ENCODE results near the gene TEX29.

TEX29 gene

DNA sequence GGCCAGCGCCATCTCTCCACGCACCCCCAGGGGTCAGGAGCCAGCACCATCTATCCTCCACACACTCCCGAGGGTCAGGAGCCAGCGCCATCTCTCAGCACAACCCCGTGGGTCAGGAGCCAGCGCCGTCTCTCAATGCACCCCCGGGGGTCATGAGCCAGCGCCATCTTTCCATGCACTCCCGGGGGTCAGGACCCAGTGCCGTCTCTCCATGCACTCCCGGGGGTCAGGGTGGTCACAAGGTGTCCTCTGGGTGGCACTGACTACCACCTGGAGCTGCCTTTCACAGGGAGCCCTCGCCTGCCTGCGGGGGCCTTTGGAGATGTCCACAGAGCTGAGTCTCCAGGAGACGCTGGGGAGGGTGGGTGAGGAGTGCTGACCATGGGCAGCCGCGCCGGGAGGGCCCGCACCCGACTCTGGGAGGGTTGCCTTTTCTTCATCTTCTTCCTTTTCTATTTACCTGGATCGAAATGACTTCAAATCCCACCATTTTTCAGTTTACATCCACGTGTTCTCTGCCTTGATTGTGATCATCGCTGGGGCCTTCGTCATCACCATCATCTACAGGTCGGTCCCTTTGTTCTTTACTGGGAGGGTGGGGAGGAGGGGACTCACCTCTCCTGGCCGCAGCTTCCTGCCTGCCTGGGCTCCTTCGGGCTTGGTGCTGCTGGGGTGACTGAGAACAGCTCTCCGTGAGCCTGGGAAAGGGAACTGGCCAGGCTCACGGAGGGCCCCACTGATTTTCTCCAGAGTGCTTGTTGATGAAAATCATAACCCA, 19.1 kb downstream of the TEX29 start:
- DNase-seq (ENCODE audit: low read depth in 4 of 4, low spot score in 1 of 4) = no peak

DNA sequence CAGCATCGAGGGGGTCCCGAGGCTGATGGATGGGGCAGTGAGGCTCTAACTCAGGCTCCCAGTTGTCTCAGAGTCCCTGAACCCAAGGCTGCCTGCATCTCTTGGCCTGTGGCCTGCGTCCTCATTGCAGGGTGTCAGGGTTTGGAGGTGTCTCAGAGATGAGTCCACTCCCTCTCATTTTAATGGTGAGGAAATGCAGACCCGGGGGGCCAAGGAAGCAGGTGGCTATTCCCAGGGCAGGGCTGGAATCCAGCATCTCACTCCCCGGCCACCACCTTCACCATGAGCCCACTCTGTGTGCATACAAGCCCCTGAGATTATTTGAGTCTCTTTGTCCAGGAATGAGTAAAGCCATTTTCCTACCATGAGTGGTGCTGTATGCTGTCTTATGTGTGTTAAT, 21.4 kb downstream of the TEX29 start:
- DNase-seq (ENCODE audit: low read depth in 4 of 4, low spot score in 1 of 4) = no peak

DNA sequence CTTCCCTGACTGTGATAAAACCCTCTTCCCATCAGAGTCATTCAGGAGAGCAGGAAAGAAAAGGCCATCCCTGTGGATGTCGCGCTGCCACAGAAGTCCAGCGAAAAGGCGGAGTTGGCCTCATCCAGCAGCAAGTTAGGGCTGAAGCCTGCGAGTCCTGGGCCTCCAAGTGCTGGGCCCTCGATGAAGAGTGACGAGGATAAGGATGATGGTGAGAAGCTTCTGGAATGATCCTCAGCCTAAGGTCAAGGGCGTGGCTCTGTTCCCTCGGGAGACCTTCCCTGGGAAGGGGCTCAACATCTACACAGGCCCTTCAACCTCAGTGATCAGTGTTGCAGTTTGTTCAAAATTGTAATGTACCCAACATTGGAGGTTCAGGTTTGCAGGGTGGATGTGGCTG, 22.3 kb downstream of the TEX29 start:
- no peak for DNase-seq (ENCODE audit: low read depth in 4 of 4, low spot score in 1 of 4)

DNA sequence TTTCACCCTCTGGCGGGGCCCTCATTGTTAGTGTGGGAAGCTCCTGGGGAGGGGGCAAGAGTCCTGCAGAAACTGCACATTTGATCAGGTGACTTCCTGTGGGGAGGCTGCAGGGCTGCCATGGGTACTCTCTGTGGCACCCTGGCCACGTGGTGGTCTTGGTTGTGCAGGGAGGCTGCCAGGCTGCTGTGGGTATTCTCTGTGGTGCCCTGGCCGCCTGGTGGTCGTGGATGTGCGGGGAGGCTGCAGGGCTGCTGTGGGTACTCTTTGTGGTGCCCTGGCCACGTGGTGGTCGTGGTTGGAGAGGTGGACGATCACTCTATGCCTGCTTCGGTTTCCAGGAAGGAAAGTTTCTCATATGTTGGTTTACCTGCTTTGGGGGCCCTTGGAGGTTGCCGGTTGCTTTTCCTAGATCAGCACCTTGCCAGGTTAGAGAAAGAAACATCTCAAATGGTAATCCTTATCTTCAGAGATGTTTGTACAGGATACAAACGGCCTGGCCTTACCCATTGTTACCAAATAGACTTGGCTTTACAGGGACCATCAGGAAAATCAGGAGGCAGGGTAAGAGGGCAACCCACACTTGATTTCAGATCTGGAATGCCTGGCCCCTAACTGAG, 22.9 kb downstream of the TEX29 start:
- DNase-seq (ENCODE audit: low read depth in 4 of 4, low spot score in 1 of 4) = no peak

DNA sequence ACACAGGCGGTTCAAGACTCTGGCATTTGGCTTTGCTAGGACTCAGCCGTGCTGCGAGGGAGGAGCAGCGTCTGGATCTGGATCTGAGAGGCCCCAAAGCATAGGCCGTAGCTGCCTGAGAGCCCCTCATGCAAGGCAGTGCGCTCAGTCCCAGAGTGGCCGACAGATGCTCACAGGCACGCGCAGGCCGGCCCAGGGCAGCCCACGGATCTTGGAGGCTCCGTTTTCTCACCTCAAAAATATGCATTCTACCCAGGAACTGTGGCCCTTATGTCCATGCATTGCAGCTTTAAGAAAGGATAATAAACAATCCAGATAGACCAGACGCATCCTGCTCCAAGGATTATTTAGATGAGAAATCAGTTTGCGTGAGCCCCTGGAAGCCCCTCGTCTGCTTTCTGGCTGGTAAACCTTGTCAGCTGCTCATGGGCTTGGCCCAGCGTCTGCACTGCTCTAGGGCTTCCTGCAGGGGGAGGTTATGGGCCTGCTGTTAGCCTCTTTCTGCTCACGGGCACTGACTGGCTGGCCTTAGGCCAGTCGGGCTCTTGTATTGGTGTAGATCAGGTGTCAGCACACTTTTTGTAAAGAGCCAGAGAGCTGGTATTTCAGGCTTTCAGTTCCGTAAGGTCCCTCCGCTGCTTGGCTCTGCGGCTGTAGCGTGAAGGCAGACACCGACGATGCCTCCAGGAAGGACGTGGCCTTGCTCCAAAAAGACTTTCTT, 24.2 kb downstream of the TEX29 start:
- DNase-seq (ENCODE audit: low read depth in 4 of 4, low spot score in 1 of 4) = no peak

DNA sequence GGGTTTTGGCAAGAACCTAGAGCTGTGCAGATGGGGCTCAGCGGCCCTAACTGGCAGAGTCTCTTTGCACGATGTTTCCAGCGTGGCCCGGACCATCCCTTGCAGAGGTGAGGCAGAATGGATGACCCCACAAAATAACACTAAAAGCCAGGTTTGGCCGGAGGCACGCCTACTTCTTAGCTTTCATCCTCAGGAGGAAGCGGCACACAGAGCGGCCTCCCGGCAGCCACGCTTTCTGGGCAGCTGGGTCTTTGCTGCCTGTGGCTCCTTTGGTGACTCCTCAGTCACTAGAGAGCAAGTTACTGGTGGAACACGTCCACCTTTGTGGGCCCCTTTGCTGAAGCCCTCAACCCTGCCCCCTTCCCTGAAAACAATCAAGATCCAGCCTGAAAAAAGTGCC, 25.2 kb downstream of the TEX29 start:
- DNase-seq (ENCODE audit: low read depth in 4 of 4, low spot score in 1 of 4) = no peak

DNA sequence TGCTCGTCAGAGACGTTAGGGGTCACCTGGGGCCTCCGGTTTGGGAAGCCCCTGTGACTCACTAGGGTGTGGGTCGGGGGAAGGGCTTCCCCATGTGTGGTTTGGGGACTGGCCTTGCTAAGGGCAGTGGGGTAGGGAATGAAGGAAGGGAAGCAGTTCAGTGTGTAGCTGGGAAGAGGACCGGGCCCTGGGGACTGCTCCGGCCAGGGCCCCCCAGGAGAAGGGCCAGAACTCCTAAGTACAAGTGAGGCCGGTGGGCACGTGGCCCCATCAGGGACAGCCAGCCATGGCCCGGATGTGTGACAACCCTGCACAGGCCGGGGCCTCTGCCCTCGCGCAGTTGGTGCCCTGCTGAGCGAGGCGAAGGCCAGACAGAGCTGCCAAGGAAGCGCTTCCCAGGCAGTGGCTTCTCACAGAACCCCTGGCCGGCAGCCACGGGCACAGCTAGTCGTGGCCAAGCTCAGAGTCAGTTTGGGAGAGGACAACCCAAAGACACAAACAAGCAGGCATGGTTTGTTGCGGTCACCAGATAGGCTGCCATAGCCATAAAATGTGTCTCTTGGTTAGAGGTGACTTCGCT, 25.7 kb downstream of the TEX29 start:
- DNase-seq (ENCODE audit: low read depth in 4 of 4, low spot score in 1 of 4) = no peak

DNA sequence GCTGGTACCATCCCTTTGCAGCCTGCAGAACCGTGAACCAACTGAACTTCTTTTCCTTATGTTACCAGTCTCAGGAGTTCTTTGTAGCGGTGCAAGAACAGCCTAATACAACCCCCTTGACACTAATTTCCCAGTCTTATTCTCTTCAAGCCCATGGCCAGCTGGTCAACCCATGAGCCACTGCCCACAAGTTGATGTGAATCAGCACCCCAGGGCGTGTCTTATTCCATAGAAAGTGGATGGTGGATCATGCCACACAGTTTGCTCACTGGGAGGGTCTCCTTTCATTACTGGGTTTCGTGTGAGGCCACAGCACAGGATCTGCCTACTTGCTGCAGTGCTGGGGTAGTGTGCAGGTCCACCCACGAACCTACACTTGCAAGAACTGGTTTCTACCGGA, 27.0 kb downstream of the TEX29 start:
- no peak for DNase-seq (ENCODE audit: low read depth in 4 of 4, low spot score in 1 of 4)

DNA sequence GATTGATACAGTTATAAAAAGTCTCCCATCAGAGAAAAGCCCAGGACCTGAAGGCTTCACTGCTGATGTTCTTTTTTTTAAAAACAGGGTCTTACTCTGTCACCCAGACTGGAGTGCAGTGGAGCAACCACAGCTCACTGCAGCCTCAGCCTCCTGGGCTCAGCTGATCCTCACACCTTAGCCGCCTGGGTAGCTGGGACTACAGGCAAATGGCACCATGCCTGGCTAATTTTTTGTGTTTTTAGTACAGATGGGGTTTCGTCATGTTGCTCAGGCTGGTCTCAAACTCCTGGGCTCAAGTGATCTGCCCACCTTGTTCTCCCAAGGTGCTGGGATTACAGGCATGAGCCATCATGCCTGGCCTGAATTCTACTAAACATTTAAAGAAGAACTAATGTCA, 33.1 kb downstream of the TEX29 start:
- DNase-seq (ENCODE audit: low read depth in 4 of 4, low spot score in 1 of 4) = no peak

DNA sequence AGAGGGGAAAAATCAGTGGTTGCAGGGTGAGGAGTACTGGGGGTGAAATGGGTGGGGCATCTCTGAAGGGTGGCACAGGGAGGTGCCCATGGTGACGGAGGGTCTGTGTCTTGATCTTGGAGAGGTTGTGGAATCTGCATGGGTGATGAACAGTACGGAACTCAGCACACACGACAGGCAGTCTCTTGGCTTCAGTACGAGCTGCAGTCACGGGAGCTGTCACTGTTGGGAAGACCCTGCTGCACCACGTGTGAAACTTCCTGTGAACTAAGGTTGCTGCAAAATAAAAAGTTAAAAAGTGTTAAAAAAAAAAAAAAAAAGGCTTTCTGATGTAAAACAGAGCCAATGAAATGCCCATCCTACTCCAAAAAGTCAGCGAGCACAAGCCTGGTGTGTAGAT, 34.3 kb downstream of the TEX29 start:
- no peak for DNase-seq (ENCODE audit: low read depth in 4 of 4, low spot score in 1 of 4)

DNA sequence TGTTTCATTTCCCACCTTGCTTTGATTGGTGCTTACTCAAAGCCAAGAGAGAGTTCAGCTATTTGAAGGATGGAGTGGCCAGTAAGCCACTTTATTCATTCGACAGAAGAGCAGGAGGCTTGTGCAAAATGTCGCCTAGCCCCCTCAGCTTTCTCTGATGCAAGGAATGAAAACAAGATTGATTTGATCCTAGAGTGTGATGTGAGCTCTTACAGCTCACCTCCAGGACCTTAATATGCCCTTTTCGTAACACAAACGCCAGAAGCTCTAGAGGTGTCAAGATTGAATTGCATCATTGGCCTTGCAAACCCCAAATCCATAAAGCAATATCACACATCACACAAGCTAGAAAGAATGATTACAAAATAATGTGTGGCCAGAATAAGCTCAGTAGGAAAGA, 36.4 kb downstream of the TEX29 start:
- no peak for DNase-seq (ENCODE audit: low read depth in 4 of 4, low spot score in 1 of 4)

DNA sequence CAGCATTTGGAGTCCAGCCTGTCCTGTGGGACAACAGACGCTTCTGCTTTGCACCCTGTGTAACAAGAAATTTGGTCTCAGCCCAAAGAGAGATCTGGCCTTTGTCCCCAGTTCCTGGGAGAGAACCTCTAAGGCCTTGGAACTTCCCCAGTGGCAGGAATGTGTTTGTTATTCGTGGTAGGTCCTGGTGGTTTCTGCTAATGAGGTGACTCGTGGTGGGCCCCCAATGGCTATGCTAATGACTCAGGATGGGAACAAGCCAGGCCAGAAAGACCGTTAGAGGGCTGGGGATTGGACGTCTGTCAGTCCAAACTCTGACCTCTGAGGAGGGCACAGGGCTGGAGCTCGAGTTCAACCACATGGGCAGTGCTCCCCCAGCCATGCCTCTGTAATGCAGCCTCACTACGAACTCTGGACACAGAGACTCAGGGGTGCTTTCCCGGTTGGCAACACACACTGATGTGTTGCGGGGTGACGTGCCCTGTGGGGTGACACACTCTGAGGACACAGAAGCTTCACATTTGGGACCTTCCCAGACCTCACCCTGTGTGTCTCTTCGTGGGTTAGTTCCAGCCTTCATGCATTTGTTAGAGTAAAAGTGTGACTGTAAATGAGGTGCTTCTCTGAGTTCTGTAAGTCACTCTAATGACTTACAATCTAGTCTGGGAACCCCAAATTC, 38.9 kb downstream of the TEX29 start:
- no peak for DNase-seq (ENCODE audit: low read depth in 4 of 4, low spot score in 1 of 4)

DNA sequence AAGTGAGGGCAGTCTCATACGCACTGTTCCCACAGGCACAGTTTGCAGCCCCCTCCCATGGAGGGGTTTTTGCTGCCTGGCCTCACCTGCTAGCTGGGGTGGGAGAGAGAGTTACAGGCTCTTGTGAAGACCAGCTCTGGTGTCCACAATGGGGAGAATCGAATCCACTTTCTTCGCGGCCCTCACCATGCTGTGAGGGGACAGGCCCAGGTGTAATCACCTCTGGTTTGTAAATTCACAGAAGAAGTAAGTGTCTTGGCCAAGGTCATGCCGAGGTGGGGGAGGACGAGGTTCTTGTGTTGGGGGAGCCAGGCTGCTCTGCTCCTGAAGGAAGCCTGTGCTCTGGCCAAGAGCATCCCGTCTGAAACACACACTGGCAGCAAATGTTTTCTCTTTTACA, 39.5 kb downstream of the TEX29 start:
- no peak for DNase-seq (ENCODE audit: low read depth in 4 of 4, low spot score in 1 of 4)

DNA sequence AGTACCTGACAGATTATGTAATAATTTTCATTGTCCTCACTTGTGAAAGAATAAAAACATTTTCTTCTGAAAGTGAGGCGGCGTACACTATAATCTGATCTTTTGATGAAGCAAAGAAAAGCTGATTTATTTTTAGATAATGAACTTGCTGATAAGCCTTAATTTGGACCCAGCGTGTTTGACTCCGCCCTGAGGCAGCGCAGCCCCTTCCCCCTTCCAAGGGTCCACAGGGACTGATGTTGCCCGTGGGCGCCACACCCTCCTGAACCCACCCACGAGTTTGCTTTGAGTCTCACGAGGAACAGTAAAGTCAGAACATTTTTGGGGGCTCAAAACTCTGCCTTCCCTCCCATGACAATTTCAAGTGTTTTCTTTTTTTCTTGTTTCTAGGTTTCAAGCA, 40.0 kb downstream of the TEX29 start:
- no peak for DNase-seq (ENCODE audit: low read depth in 4 of 4, low spot score in 1 of 4)

DNA sequence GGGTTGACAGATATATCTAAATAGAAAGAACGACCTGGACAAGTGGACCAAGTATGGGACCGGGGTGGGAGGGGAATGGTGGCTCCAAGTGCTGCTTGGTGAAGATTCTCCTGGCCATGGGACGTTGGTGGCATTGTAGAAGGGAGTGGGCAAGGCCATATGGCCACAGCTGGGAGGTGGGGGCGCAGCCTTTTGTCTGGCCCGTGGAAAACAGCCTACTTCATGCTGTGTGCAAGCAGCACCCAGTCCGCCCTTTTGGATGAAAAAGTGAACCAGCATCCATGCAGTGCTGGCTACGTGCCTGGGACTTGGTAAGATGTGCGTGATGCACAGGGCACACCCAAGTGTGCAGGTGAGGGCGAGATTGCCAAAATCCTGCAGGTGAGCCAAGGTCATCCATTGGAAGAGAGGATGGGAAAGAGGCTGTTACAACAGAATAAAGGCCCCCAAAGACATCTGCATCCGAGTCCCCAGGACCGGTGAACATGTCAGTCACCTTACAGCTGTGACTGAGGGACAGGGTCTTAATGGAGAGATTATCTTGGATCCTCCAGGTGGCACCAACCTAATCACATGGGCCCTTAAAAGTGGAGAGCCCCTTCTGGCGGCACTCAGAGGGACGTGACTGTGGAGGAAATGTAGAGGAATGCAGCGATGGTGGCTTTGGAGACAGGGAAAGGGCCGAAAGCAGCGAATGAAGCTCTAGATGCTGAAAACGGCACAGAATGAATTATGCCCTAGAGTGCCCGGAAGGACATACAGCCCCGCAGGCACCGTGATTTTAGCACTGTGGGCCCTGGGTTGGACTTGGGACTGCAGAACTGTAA, 40.8 kb downstream of the TEX29 start:
- DNase-seq (ENCODE audit: low read depth in 4 of 4, low spot score in 1 of 4) = no peak

DNA sequence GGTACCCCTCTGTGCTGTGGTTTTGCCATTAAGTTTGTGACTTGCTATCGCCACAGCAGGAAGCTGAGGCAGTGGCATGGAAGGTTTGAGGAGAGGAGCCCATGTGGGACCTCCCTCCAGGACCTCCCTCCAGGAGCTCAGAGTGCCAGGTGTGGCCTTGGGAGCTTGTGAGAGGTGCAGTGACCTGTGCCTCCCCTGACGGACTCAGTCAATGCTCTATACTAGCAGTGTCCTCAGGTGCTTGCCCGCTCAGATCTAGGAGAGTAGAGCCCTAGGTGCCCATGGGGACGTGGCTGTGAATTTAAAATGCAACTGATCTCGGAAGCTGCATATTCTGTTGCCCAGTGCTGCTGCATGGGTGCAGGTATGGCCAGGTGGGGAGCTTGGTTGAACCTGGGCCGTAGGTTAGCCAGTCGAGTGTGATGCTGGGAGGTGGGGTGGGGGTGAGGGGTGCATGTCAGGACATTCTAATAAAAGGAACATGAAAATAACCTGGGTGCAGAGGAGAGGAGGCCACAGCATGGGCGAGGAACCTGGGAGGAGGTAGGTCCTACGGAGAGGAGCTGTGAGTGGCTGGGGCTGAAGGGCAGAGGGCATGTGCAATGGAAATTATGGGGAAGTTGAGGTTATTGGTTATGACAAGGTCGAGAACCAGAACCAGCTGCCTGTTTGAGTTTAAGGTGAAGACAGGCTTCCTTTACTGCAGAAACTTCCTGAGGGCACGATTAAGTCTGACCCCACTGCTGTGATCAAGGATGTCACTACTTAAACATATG, 41.6 kb downstream of the TEX29 start:
- no peak for DNase-seq (ENCODE audit: low read depth in 4 of 4, low spot score in 1 of 4)

DNA sequence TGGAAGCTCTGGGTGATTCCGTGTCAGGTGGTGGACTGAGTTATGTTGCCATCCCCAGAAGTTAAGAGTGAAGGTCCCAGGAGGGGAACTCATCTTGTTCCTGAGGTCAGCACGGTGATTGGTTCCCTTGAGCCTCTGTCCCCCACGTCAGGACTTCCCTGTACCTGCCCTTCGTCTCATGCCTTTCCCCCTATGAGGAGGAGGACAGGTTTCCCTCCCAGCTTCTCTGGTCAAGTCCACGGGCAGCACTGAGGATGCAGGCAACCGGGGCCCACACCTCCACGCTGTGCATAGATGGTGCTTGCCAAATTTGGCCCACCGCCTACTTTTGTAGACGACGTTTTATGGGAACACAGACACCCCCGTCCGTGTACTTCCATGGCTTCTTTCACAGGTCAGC, 42.7 kb downstream of the TEX29 start:
- no peak for DNase-seq (ENCODE audit: low read depth in 4 of 4, low spot score in 1 of 4)

DNA sequence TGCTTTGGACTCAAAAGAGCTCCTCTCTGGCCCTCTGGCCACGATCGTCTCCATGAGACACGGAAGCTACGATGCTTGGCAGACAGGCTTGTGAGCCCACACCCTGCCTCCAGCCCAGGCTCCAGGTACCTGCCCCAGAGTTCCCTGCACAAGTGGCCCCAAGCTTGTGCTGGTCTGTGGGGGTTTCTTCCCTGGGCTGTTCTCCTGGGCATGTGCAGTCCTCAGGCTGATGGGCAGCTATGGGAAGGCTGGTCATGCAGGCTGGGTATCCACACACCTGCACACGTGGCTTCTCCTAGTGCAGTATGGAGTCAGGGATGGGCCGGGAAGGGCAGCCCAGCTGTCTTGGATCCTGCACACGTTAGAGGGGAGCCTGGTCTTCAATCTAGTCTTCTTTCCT, 43.1 kb downstream of the TEX29 start:
- DNase-seq (ENCODE audit: low read depth in 4 of 4, low spot score in 1 of 4) = no peak

DNA sequence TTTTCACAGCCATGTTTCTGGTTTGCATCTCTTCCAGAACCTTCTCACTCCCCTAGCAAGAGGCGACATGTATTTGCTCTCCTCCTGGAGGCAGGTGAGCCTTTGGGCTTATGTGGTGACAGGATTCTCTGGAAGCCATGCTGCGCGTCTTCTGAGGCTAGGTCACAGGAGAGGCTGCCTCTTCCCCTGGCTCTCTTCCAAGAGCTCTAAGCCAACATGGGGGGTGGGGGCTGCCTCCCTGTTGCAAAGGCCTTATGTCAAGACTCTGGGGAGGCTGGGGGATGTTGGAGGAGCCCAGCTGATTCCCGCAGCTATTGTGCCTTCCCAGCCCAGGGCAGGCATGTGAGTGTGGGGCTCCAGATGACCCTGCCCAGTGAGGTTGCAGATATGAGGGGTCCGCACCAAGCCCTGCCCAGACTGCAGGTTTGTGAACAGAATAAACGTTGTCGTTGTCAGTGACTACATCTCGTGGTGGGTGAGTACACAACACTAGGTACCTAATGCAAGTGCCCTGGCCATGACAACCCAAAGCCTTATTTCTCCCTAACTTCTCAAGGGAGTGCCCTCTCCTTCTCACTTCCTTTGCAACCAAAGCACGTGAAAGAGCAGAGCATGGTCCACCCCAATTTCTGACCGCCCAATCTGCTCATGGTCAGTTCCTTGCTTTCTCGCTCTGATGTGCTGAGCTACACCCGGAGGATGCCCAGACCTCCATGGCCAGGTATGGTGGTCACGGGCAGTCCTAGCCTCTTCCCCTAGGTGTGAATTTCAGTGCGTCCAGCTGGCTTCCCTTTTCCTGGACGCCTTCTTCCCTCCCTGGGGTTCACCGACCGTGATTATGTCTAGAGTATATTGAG, 44.9 kb downstream of the TEX29 start:
- no peak for DNase-seq (ENCODE audit: low read depth in 4 of 4, low spot score in 1 of 4)

Data from stimulated activated CD4-positive, alpha-beta T cell treated with anti-CD3 and anti-CD28 coated beads, Interleukin-1b, Interleukin-23, amount 100 ng/mL, for 24 hours (primary cell).